Spleen (tissue), 11 donors: ENCODE data around the gene GRIK5. TPM values are rescaled to one million over a fixed set of nuclear protein-coding genes. Genes with fewer than 3 reads are reported as not detected.

ENCODE experiments used
- DNase-seq: peaks from one replicate; pipeline ENCODE4 v3.0.0-alpha.2; 2020
- H3K27ac ChIP-seq, 8 donors: fragments of 200-600 bp; sonication (generic) in 7 of 8; 1 replicate in 4 of 8; 2 replicates in 4 of 8; pipeline versions ENCODE4 v1.5.0 to v1.8.0; 2016 to 2021; ENCODE audit warnings: inconsistent platforms in 4 of 8, mild to moderate bottlenecking in 4 of 8, moderate library complexity in 1 of 8
- H3K27me3 ChIP-seq, 7 donors: fragments of 200-600 bp; sonication (generic) in 6 of 7; replicated peaks in 1 of 7; 1 replicate in 4 of 7; 2 replicates in 3 of 7; pipeline versions ENCODE4 v1.5.0 to v1.8.0; 2016 to 2021; ENCODE audit warnings: inconsistent platforms in 3 of 7, mild to moderate bottlenecking in 1 of 7
- H3K36me3 ChIP-seq, 6 donors: fragments of 200-600 bp; sonication (generic) in 5 of 6; 1 replicate in 4 of 6; 2 replicates in 2 of 6; pipeline versions ENCODE4 v1.5.0 to v1.8.0; 2016 to 2021; ENCODE audit warnings: inconsistent platforms in 2 of 6
- H3K4me1 ChIP-seq, 6 donors: fragments of 200-600 bp; sonication (generic) in 5 of 6; 1 replicate in 3 of 6; 2 replicates in 3 of 6; pipeline versions ENCODE4 v1.5.0 to v1.8.0; 2016 to 2021; ENCODE audit warnings: inconsistent platforms in 3 of 6
- H3K4me3 ChIP-seq, 8 donors: fragments of 200-600 bp; sonication (generic) in 7 of 8; 1 replicate in 4 of 8; 2 replicates in 4 of 8; pipeline versions ENCODE4 v1.5.0 to v1.8.0; 2016 to 2021; ENCODE audit warnings: inconsistent platforms in 4 of 8, mild to moderate bottlenecking in 4 of 8, moderate library complexity in 2 of 8
- H3K9me3 ChIP-seq, 8 donors: fragments of 200-600 bp; sonication (generic) in 7 of 8; 1 replicate in 4 of 8; 2 replicates in 4 of 8; pipeline versions ENCODE4 v1.5.0 to v1.8.0; 2016 to 2021; ENCODE audit warnings: inconsistent platforms in 4 of 8
- POLR2A ChIP-seq, 3 donors: fragments of 450-650 bp; IDR thresholded peaks; one replicate each; pipeline ENCODE4 v1.5.1; 2017; ENCODE audit warnings: antibody characterized with exemption in 3 of 3, mild to moderate bottlenecking in 1 of 3
- POLR2AphosphoS5 ChIP-seq, 3 donors: sonication (generic); formaldehyde crosslinking; IDR thresholded peaks; one replicate each; pipeline ENCODE4 v1.5.1; 2017; ENCODE audit warnings: antibody characterized with exemption in 3 of 3
- WGBS, 5 donors: extraction: QIAGEN DNeasy Blood & Tissue Kit in 3 of 5; methylation state at CpG; one replicate each; pipeline versions ENCODE4 v1.1.5 to v1.1.7; 2013 to 2018; 5-methylcytosine and 5-hydroxymethylcytosine counted together
- intact Hi-C: fragments of 100-400 bp; cut with DNase I; formaldehyde crosslinking; loops from one replicate; pipeline ENCODE4 v1.15.0; 2023; ENCODE audit warnings: low total_unique reads
- polyA plus RNA-seq, 3 donors: library from polyadenylated mRNA; stranded (reverse); fragments of 200-250 nt; gene quantifications; one replicate each; pipeline ENCODE4 v1.2.1, GENCODE V29; 2013
- total RNA-seq, 7 donors: library from RNA; depleted of rRNA in 3 of 7; stranded (reverse); fragments of >200 nt in 3 of 7; fragmentation: NEBNext Ultra II Directional in 4 of 7; extraction: Animal tissue kit (Norgen Biotek cat#: 25700) in 4 of 7; gene quantifications; one replicate each; pipeline versions ENCODE4 v1.1.0 to v1.2.1, GENCODE V29; 2016 to 2021
- TF ChIP-seq, protein P1 (sequence below), 11 experiments: fragments of 200-600 bp in 7 of 11; fragments of 450-650 bp in 4 of 11; sonication (generic) in 4 of 11; IDR thresholded peaks in 8 of 11; conservative IDR thresholded peaks in 3 of 11; 1 replicate in 7 of 11; 2 replicates in 4 of 11; pipeline versions ENCODE4 v1.4.0 to v1.8.0; 2016 to 2021; ENCODE audit warnings: antibody characterized with exemption in 11 of 11, inconsistent platforms in 4 of 11, mild to moderate bottlenecking in 1 of 11
- donor health status: healthy with polysubstance abuse.
- donor health status: DM: no; HTN: no; CAD: no; lungs with moderate emphysema.
- donor health status: DM: no; HTN: no; CAD: no.
- donor health status: Bipolar disorder and iron deficiency.
- donor health status: healthy.
- donor health status: DM: no; HTN: no; CAD: no.
- donor health status: DM: yes; HTN: yes; CAD: no.

Gene GRIK5
- total and polyA plus RNA-seq, 10 donors = 0.94 to 4.7 (median 2.1) TPM

DNA sequence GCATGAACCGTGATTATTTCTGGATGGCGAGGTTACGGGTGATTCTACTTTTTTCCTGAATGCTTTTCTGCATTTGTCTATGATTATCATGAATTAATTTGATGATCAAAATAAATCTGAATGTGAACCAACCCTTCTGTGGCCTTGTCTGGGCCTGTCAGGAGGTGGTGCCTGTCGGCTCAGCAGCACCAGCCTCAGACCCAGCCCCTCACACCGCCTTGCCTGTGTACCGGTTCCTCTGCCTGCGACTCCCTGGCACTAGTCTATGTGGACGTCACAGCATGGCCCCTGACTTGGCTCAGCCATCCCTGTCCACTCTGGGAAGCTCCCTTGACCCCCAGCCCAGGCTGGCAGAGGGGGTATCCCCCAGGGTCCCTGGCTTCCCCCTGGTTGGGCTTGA, 95.4 kb downstream of the GRIK5 start:
- Histone ChIP-seq H3K4me1 (no peaks in the 10 kb centered on the region), H3K4me3 (no peak overlapping the region), H3K9me3 (no peaks in the 10 kb centered on the region), H3K27me3 (no peaks in the 10 kb centered on the region), H3K36me3 (no peaks in the 10 kb centered on the region), H3K27ac (no peak overlapping the region)
- intact Hi-C loops = no loop called here
- TF ChIP-seq, protein P1, sequence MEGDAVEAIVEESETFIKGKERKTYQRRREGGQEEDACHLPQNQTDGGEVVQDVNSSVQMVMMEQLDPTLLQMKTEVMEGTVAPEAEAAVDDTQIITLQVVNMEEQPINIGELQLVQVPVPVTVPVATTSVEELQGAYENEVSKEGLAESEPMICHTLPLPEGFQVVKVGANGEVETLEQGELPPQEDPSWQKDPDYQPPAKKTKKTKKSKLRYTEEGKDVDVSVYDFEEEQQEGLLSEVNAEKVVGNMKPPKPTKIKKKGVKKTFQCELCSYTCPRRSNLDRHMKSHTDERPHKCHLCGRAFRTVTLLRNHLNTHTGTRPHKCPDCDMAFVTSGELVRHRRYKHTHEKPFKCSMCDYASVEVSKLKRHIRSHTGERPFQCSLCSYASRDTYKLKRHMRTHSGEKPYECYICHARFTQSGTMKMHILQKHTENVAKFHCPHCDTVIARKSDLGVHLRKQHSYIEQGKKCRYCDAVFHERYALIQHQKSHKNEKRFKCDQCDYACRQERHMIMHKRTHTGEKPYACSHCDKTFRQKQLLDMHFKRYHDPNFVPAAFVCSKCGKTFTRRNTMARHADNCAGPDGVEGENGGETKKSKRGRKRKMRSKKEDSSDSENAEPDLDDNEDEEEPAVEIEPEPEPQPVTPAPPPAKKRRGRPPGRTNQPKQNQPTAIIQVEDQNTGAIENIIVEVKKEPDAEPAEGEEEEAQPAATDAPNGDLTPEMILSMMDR (IDR thresholded peaks at IDR 0.05 in 8 of 11, conservative IDR thresholded peaks at IDR 0.05 in 3 of 11) = no peak
- TF ChIP-seq POLR2AphosphoS5 (IDR thresholded peaks at IDR 0.05) = no peak
- no peak for TF ChIP-seq POLR2A (IDR thresholded peaks at IDR 0.05)
- 82 to 88% (median 85%) methylated on average over 8 of the region's 8 CpGs for WGBS, 5 donors
- no peak for DNase-seq

DNA sequence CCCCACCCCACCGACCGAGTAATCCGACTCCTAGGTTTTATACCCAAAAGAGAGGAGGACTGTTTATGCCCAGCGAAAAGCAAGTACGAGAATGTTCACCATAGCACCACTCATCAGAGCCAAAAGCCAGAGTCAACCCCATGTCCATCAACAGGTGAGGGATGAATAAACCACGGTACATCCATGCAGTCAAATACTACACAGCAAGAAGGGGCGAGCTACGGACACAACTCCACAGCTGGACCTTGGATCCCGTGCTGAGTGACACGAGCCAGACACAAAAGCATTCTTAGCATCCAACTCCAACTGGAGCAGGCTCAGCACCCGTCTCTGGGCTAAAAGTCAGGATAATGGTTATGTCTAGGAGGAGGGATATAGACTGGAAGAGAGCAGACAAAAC, 98.6 kb downstream of the GRIK5 start:
- intact Hi-C loops = no loop called here
- no peak overlapping the region for H3K27ac ChIP-seq
- DNase-seq = no peak
- TF ChIP-seq POLR2AphosphoS5 (IDR thresholded peaks at IDR 0.05) = no peak
- TF ChIP-seq POLR2A (IDR thresholded peaks at IDR 0.05) = no peak
- TF ChIP-seq, protein P1 (IDR thresholded peaks at IDR 0.05 in 8 of 11, conservative IDR thresholded peaks at IDR 0.05 in 3 of 11) = no peak
- no peaks in the 10 kb centered on the region for H3K9me3 ChIP-seq
- H3K4me3 ChIP-seq = no peak overlapping the region
- no peaks in the 10 kb centered on the region for H3K36me3 ChIP-seq
- 88 to 94% (median 93%) methylated on average over 11 of the region's 11 CpGs for WGBS, 5 donors
- peaks cover 0 to 8% (median 0%) of the 10 kb centered on the region in 7 donors for H3K27me3 ChIP-seq
- no peaks in the 10 kb centered on the region for H3K4me1 ChIP-seq

DNA sequence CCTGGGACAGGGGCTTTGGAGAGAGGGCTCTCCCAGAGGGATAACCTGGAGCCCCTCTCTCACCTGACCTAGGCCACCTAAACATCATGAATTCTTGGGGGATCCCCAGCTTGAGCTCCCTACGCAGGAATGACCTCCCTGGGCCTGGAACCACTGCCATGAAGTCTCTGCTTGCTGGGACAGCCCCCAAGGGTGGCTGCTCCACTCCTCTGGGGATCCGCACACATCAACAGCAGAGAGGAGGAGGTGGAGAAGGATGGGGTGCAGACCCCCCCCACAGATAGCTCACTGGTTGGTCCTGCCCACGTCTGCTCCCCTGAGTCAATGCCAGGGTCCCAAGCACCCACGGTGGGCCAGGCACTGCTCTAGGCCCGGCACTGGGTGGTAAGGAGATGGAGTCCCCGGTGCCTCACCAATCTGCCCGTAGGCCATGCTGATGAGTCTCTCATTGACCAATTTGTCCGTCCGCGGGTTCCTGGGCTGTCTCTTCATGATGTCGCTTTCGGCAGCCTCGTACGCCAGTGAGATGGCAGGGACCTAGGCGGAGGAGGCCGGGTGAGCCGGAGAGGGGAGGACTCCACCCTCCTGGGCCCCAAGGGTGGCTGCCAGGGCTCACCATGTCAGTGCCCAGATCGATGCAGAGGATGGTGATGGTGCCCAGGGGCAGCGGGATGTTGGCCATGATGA, 100.1 kb downstream of the GRIK5 start:
- Histone ChIP-seq H3K4me3 (no peak overlapping the region), H3K4me1 (no peaks in the 10 kb centered on the region), H3K27me3 (peaks cover 0 to 14% (median 0%) of the 10 kb centered on the region in 7 donors), H3K36me3 (no peaks in the 10 kb centered on the region), H3K9me3 (no peaks in the 10 kb centered on the region), H3K27ac (no peak overlapping the region)
- TF ChIP-seq, protein P1 (IDR thresholded peaks at IDR 0.05 in 8 of 11, conservative IDR thresholded peaks at IDR 0.05 in 3 of 11) = no peak
- TF ChIP-seq POLR2A (IDR thresholded peaks at IDR 0.05) (no peak), POLR2AphosphoS5 (IDR thresholded peaks at IDR 0.05) (no peak)
- WGBS, 5 donors = 90 to 93% (median 92%) methylated on average over 16 to 19 of the region's 19 CpGs
- DNase-seq = no peak
- intact Hi-C loops = no loop called here

DNA sequence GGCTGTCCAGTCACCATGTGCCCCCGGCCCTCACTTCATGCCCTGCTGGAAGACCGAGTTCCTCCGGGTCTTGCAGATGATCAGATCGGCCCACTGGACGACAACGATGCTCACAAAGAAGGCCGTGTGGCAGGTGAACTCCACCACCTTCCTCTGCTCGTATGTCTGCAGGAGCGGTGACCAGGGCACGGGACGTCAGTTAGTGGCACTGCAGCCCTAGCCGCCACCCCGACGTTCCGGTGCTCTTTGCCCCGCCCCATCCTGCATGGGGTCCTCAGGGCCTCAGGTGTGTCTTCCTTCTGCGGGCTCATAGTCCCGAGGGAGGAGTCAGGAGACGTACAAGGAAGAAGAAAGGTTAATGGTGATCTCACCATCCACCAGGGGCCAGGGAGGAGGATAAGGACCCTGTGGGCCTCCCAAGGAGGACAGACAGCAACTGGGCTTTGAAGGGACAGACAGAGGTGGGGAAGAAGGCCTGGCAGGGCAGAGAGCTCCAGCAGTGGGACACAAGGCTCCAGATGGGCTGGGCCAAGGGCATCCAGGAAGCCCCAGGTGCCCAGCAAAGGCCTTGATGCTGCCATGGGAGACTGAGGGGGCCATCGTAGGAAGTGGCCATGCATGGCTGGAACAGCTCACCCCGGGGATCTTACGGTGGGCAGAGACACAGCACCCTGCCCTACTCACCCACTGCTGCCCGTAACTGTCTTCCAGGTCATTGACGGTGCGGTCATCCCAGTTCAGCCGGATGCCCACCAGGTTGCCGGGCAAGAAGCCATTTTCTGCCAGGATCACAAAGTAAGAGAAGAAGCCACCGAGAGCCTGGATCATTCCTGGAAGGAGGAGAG, 101.0 kb downstream of the GRIK5 start:
- intact Hi-C loops = no loop called here
- TF ChIP-seq, protein P1 (IDR thresholded peaks at IDR 0.05 in 8 of 11, conservative IDR thresholded peaks at IDR 0.05 in 3 of 11) = no peak
- TF ChIP-seq POLR2AphosphoS5 (IDR thresholded peaks at IDR 0.05) (no peak), POLR2A (IDR thresholded peaks at IDR 0.05) (no peak)
- Histone ChIP-seq H3K36me3 (no peaks in the 10 kb centered on the region), H3K27ac (no peak overlapping the region), H3K4me1 (no peaks in the 10 kb centered on the region), H3K9me3 (no peaks in the 10 kb centered on the region), H3K4me3 (no peak overlapping the region), H3K27me3 (peaks cover 0 to 14% (median 0%) of the 10 kb centered on the region in 7 donors)
- 84 to 92% (median 89%) methylated on average over 15 to 28 of the region's 28 CpGs for WGBS, 5 donors
- no peak for DNase-seq
